HPDE6-E6E7 (cell line): ENCODE results near the gene ASPDH.
A peak's percentile ranks its signal among the peaks of the same experiment; 100 is the strongest.
"Not testable (repeated sequence)": the region's sequence is repeated elsewhere in the genome, so short reads cannot be mapped to it uniquely, and the experiment has no call there.

Experiments
- DNase-seq: peaks from one replicate; pipeline ENCODE4 v3.0.0; 2011; ENCODE audit warnings: missing footprints; ENCODE audit errors: extremely low spot score

The ASPDH gene

GRCh38 chr19:50478901-50479715 is 34.6 kb downstream of the ASPDH start:
- DNase-seq: no peak

DNA sequence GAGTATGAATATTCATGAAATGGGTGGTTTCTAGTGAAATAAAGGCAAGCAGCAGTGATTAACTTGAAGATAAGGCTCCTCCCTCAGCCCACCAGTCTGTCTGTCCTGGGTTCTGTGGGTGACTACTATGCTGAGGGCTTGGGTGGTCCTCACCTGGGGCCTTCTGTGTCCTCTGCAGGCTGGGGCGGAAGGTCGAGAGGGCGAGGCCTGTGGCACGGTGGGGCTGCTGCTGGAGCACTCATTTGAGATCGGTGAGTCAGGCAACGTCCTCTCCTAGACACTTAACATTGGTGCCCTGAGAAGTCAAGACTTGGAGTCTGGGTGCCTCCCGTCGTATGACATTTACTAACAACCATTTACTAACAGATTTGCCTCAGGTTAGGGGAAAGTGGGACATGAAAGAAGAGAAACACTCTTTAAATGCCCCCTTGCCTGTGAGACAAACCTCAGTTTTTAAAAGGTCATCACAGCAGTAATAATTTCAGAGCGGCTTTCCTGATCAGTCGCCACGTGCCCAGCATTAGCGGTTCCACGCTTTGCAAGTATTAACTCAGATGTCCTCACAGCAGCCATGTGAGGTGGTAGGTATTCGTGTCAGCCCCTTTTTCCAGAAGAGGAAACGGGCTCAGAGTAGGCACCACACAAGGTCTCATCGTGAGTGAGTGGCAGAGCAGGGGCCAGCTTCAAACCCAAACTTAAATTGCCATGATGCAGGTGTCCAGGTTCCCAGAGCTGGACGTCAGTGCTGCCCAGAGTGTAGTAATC is 35.8 kb downstream of the ASPDH start:
- no peak for DNase-seq

DNA sequence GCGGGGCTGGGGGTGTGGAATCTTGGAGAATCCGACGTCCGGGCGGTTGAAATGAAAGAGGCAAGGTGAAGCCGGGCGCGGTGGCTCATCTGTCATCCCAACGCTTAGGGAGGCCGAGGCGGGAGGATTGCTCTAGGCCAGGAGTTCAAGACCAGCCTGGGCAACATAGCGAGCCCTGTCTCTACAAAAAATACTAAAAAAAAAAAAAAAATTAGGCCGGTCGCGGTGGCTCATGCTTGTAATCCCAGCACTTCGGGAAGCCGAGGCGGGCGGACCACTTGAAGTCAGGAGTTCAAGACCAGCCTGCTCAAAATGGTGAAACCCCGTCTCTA is 36.8 kb downstream of the ASPDH start:
- no peak for DNase-seq

DNA sequence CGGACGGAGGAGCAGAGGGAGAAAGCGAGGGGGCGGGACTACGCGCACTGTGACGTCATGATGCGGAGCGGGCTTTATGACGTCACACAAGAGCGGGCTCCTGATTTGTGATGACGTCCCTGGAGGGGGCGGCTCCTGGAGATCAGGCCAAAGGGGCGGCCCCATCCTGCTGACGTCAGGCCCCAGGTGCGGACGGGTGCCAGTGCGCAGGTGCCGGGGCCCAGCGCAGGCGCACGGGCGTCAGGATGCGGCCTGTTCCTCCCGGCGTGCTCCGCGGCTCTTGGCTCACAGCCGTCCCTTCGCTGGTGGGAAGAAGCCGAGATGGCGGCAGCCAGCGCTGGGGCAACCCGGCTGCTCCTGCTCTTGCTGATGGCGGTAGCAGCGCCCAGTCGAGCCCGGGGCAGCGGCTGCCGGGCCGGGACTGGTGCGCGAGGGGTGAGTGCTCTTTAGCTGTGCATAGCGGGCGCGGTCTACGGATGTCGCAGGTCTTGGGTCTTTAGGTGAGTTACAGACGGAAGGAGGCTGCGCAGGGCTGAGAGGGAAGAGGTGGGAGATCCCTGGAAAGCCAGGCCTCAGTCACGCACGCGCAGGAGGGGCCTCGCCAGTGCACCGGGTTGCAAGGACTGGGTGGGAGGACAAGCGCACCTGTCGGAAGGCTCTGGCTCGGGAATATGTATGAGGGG is 37.3 kb downstream of the ASPDH start, which contains the start of the genes EMC10 and GARIN5A:
Gene EMC10, plus strand, starts transcription at position 284 of the 683 bp plus-strand sequence. Its CDS starts 38 bp downstream, at position 322.
Gene GARIN5A, minus strand, starts transcription at position 625 of the 683 bp plus-strand sequence. Its CDS starts 460 bp downstream, at position 165.
- DNase-seq: peak; percentile 88

DNA sequence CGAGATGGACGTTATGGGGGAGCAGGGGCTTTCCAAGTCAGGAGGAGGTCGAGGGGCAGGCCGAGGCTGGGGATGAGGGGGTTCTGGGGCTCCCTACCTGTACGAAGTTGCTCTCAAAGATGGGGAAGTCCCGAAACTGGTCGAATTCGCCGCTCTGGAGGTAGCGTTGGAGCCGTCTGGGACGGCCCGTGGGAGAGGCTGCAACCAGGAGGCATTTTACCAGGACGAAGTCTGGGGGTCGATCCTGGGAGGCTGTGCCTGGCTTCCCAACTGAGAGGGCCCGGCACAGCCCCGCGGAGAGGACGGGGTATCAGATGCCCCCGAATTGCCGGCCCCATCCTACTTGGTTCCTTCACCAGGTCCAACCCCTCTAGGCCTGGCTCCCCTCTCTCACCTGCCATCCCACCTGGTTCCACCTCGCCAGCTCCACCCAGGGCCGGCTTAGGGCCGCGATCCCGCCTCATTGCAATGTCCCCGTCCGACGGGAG is 37.9 kb downstream of the ASPDH start:
- no peak for DNase-seq

DNA sequence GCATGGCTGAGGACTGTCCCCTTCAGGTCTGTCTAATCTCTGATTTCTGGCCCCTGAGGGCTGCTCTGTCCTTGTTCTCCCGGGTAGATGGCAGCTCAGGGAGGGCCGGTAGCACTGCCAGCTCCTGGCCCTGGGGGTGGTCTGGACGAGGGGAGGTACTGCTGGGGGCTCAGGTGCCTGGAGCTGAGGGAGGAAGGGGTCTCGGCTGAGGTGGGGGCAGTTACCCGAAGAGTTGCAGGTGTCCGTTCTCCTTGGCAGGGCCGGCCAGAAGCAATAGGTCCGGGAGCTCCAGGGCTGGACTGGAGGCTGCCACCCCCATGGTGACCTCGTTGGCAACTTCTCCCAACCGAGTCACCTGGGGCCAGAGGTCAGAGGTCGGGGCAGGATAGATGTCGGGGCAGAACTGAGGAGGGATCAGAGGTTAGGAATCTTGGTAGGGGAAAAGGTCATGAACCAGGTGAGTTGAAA is 38.6 kb downstream of the ASPDH start:
- no peak for DNase-seq

DNA sequence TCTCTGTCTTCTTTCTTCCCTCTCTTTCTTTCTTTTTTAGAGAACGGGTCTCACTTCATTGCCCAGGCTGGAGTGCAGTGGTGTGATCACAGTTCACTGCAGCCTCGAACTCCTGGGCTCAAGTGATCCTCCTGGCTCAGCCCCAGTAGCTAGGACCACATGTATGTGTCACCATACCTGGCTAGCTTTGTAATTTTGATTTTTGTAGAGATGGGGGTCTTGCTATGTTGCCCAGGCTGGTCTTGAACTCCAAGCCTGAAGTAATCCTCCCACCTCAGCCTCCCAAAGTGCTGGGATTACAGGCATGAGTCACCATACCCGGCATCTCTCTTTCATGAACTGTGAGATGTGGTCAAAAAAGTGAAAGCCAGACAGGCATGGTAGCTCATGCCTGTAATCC is 40.4 kb downstream of the ASPDH start:
- not testable (repeated sequence) for DNase-seq

- no peak for DNase-seq
Observed at GRCh38 chr19:50468818-50469217, 44.9 kb downstream of the ASPDH start.

- DNase-seq: no peak
Observed at GRCh38 chr19:50467566-50467965, 46.1 kb downstream of the ASPDH start.

- no peak for DNase-seq
Observed at GRCh38 chr19:50466706-50467039, 47.0 kb downstream of the ASPDH start.

- no peak for DNase-seq
Observed at GRCh38 chr19:50465986-50466705, 47.6 kb downstream of the ASPDH start.

GRCh38 chr19:50465000-50465399 is 48.7 kb downstream of the ASPDH start:
- DNase-seq: no peak

GRCh38 chr19:50464348-50464747 is 49.4 kb downstream of the ASPDH start:
- DNase-seq: no peak

- DNase-seq: no peak
Observed at GRCh38 chr19:50462970-50463369, 50.7 kb downstream of the ASPDH start.
